Testis (tissue), 2 donors: ENCODE measurements around the gene CDK15.

Experiments
- POLR2A ChIP-seq: fragments of 450-650 bp; IDR thresholded peaks from one replicate; pipeline ENCODE4 v1.6.1; 2017; ENCODE audit warnings: antibody characterized with exemption, mild to moderate bottlenecking, moderate library complexity
- TF ChIP-seq, protein P1 (sequence below), 3 experiments: fragments of 450-650 bp in 2 of 3; fragments of 200-600 bp in 1 of 3; sonication (generic) in 1 of 3; IDR thresholded peaks; one replicate each; pipeline ENCODE4 v1.5.1; 2016 to 2019; ENCODE audit warnings: antibody characterized with exemption in 3 of 3, mild to moderate bottlenecking in 2 of 3, moderate library complexity in 1 of 3

DNA sequence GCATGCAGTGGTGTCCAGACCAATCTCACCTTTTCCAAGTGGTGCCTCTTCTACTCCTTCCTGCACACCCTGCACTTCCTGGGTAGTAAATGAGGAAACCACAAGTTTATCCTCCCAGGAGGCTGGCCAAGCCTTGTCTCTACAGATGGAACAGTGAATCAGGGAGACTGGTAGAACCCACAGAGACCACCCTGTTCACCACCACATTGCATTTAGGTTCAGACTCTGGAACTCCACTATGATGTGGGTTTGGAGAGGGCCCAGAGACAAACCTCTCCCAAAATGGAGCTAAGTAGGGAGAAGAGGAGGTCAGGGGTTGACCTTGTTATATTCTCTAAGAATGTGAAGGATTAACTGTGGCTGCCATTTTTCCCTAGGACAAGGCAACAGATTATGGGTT, 124.5 kb downstream of the CDK15 start:
- TF ChIP-seq, protein P1, sequence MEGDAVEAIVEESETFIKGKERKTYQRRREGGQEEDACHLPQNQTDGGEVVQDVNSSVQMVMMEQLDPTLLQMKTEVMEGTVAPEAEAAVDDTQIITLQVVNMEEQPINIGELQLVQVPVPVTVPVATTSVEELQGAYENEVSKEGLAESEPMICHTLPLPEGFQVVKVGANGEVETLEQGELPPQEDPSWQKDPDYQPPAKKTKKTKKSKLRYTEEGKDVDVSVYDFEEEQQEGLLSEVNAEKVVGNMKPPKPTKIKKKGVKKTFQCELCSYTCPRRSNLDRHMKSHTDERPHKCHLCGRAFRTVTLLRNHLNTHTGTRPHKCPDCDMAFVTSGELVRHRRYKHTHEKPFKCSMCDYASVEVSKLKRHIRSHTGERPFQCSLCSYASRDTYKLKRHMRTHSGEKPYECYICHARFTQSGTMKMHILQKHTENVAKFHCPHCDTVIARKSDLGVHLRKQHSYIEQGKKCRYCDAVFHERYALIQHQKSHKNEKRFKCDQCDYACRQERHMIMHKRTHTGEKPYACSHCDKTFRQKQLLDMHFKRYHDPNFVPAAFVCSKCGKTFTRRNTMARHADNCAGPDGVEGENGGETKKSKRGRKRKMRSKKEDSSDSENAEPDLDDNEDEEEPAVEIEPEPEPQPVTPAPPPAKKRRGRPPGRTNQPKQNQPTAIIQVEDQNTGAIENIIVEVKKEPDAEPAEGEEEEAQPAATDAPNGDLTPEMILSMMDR (IDR thresholded peaks at IDR 0.05), result no peak
- no peak for TF ChIP-seq POLR2A
